HepG2 (cell line): ENCODE data around the gene MEF2D. TPM values are rescaled to one million over a fixed set of nuclear protein-coding genes. Genes with fewer than 3 reads are reported as not detected.

Source experiments
- ATAC-seq: fragments of 200-7000 bp; cut with Tn5 transposase; 3 replicates; pipeline ENCODE4 v1.9.1; 2020; ENCODE audit warnings: mild to moderate bottlenecking, moderate library complexity
- BruUV-seq: library from RNA; stranded (reverse); fragments of 400-500 nt; replicated peaks from 2 replicates; lab custom pipeline; 2021; lab: Mats Ljungman, UMichigan
- CTCF ChIA-PET: fragments of 300-600 bp; formaldehyde crosslinking; extraction: SDS; loops from one replicate; lab custom pipeline; 2021; ENCODE audit warnings: low total read pairs, inconsistent platforms, low intra/inter-chr PET ratio; lab: Yijun Ruan, JAX
- POLR2A ChIA-PET: fragments of 350-600 bp; sonication (Branson Sonifier 250); formaldehyde crosslinking; loops from one replicate; lab custom pipeline; 2020; ENCODE audit warnings: antibody characterized with exemption, inconsistent platforms; lab: Yijun Ruan, JAX
- DNase-seq: peaks from one replicate; pipeline ENCODE4 v3.0.0-alpha.2; 2015; ENCODE audit warnings: low spot score
- FAIRE-seq: peaks from 3 replicates; lab custom pipeline; 2011; peaks lifted over from hg19 to GRCh38; lab: Jason Lieb, UNC
- H2AFZ ChIP-seq: one replicate; pipeline ENCODE4 v1.6.1; 2011; ENCODE audit warnings: low read length, inconsistent platforms
- H3K27ac ChIP-seq: fragments of 300-600 bp; 3 replicates; pipeline ENCODE4 v1.8.0; 2011; ENCODE audit warnings: mixed run types, mild to moderate bottlenecking, mixed read lengths, low read length, inconsistent platforms; ENCODE audit not compliant: insufficient read depth; ENCODE audit errors: extremely low read length
- H3K27me3 ChIP-seq, 2 experiments: fragments of 200-600 bp in 1 of 2; 2 replicates in 1 of 2; 3 replicates in 1 of 2; pipeline versions ENCODE4 v1.6.0 to v1.8.0; 2011; ENCODE audit warnings: low read length in 2 of 2, mild to moderate bottlenecking in 2 of 2, moderate library complexity in 2 of 2, inconsistent platforms in 1 of 2; ENCODE audit not compliant: insufficient read depth in 2 of 2, control insufficient read depth in 1 of 2
- H3K36me3 ChIP-seq, 2 experiments: fragments of 200-600 bp in 1 of 2; replicated peaks in 1 of 2; 2 replicates in 1 of 2; 3 replicates in 1 of 2; pipeline versions ENCODE4 v1.5.1 to v1.8.0; 2011; ENCODE audit warnings: low read length in 2 of 2, inconsistent platforms in 1 of 2; ENCODE audit not compliant: insufficient read depth in 2 of 2, control insufficient read depth in 1 of 2
- H3K4me1 ChIP-seq: 2 replicates; pipeline ENCODE4 v1.5.1; 2012; ENCODE audit warnings: low read length, inconsistent platforms; ENCODE audit not compliant: insufficient read depth
- H3K4me2 ChIP-seq: 2 replicates; pipeline ENCODE4 v1.6.0; 2011; ENCODE audit warnings: low read depth, low read length, inconsistent platforms
- H3K4me3 ChIP-seq, 3 experiments: fragments of 200-600 bp in 1 of 3; sonication (generic), shearing (Covaris generic) in 1 of 3; replicated peaks in 1 of 3; 2 replicates each; pipeline ENCODE4 v1.5.1; 2011 to 2016; ENCODE audit warnings: low read length in 3 of 3, inconsistent platforms in 2 of 3, low read depth in 2 of 3, mild to moderate bottlenecking in 2 of 3, control low read depth in 1 of 3, mixed read lengths in 1 of 3; ENCODE audit not compliant: insufficient read depth in 1 of 3
- H3K79me2 ChIP-seq: one replicate; pipeline ENCODE4 v1.6.1; 2011; ENCODE audit warnings: low read length, inconsistent platforms; ENCODE audit not compliant: insufficient read depth
- H3K9ac ChIP-seq: 2 replicates; pipeline ENCODE4 v1.6.0; 2011; ENCODE audit warnings: mild to moderate bottlenecking, low read depth, low read length, inconsistent platforms; ENCODE audit not compliant: insufficient read depth
- H3K9me3 ChIP-seq: 2 replicates; pipeline ENCODE4 v1.5.1; 2012; ENCODE audit warnings: mild to moderate bottlenecking, low read length
- H4K20me1 ChIP-seq: 2 replicates; pipeline ENCODE4 v1.6.0; 2011; ENCODE audit warnings: inconsistent platforms, mild to moderate bottlenecking, low read length, moderate library complexity; ENCODE audit not compliant: insufficient read depth
- ATF7 ChIP-seq, 2 experiments: fragments of 450-650 bp in 1 of 2; sonication (generic) in 1 of 2; formaldehyde crosslinking in 1 of 2; IDR thresholded peaks; 2 replicates each; pipeline versions ENCODE4 v1.4.0 to v1.6.1; 2016 to 2020; ENCODE audit warnings: antibody characterized with exemption in 1 of 2, mild to moderate bottlenecking in 1 of 2, missing genetic modification reagents in 1 of 2
- BCL3 ChIP-seq: sonication (generic); formaldehyde crosslinking; IDR thresholded peaks from 2 replicates; pipeline ENCODE4 v1.5.1; 2020; ENCODE audit warnings: mild to moderate bottlenecking, missing genetic modification reagents, moderate library complexity
- DNMT1 ChIP-seq: sonication (generic); formaldehyde crosslinking; IDR thresholded peaks from 2 replicates; pipeline ENCODE4 v1.5.1; 2020; ENCODE audit warnings: mild to moderate bottlenecking, missing genetic modification reagents
- FOXO1 ChIP-seq: sonication (generic); formaldehyde crosslinking; IDR thresholded peaks from 2 replicates; pipeline ENCODE4 v1.4.0; 2020; ENCODE audit warnings: missing genetic modification reagents
- KLF13 ChIP-seq: sonication (generic); formaldehyde crosslinking; IDR thresholded peaks from 2 replicates; pipeline ENCODE4 v1.4.0; 2020; ENCODE audit warnings: mild to moderate bottlenecking, missing genetic modification reagents
- RBM22 ChIP-seq: fragments of 200-400 bp; formaldehyde crosslinking; optimal IDR thresholded peaks from 2 replicates; pipeline ENCODE3; 2017; ENCODE audit warnings: mild to moderate bottlenecking, low read length, moderate library complexity
- SP1 ChIP-seq, 2 experiments: fragments of 450-650 bp in 1 of 2; sonication (generic) in 1 of 2; formaldehyde crosslinking in 1 of 2; IDR thresholded peaks; 2 replicates each; pipeline versions ENCODE4 v1.4.0 to v1.6.1; 2016 to 2020; ENCODE audit warnings: missing genetic modification reagents in 1 of 2
- ZNF451 ChIP-seq: sonication (generic); formaldehyde crosslinking; IDR thresholded peaks from 2 replicates; pipeline ENCODE4 v1.5.0; 2020; ENCODE audit warnings: mild to moderate bottlenecking, missing genetic modification reagents
- WGBS: methylation state at CpG from one replicate; pipeline ENCODE4 v1.1.6; 2017; ENCODE audit warnings: low lambda C conversion rate; 5-methylcytosine and 5-hydroxymethylcytosine counted together
- in situ Hi-C: cut with HindIII; loops from 2 replicates; pipeline ENCODE4 v1.10.0; 2017; ENCODE audit warnings: low pct_unique_long_range_greater_than_20kb; ENCODE audit not compliant: extremely low pct_ligation_motif_present
- intact Hi-C: fragments of 100-400 bp; cut with micrococcal nuclease; formaldehyde crosslinking; loops from one replicate; pipeline ENCODE4 v1.10.0; 2022; ENCODE audit not compliant: unreplicated experiment
- polyA plus RNA-seq, 8 experiments: library from polyadenylated mRNA; depleted of rRNA in 3 of 8; stranded (reverse) in 7 of 8; unstranded in 1 of 8; fragments of >200 nt; fragmentation: Illumina TruSeq in 4 of 8; extraction: Trizol in 4 of 8; gene quantifications; 2 replicates each; pipeline versions ENCODE4 v1.2.1 to v1.2.3, GENCODE V29; 2011 to 2016; ENCODE audit warnings: low read depth in 4 of 8, missing spikeins in 1 of 8, mixed read lengths in 1 of 8; ENCODE audit not compliant: insufficient read depth in 1 of 8
- total RNA-seq, 5 experiments: library from RNA; depleted of rRNA; stranded (reverse); fragments of >200 nt; fragmentation: Illumina TruSeq; extraction: Trizol; gene quantifications; 2 replicates each; pipeline ENCODE4 v1.2.3, GENCODE V29; 2016; ENCODE audit warnings: low read depth in 1 of 5

Gene MEF2D
- total and polyA plus RNA-seq, 2 of the 13 experiments (the other 11 are each of a cell fraction or from before 2014, with no cell fraction given), result 1.6 to 3.9 TPM

DNA sequence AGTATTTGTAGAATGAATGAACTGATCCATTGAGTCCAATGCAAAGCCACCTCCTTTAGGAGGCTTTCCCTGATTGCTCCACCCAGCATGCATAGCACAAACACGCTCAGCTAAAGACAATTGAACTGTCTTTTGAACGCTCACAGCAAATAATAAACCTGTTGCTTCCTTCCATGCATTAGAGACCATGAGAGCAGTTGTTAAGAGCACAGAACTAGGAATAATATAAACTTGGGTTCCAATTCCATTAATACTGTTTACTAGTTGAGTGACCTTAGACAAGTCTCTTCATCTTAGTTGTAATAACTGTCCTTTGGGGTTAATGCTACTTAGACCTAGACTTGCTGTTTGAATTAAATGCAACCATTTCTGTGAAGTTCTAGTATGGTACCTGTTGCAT is 5.9 kb upstream of the MEF2D start:
- ATAC-seq (no peak), FAIRE-seq (no peak), DNase-seq (no peak)
- Histone ChIP-seq H4K20me1 (no peaks in the 10 kb centered on the region), H2AFZ (no peak overlapping the region), H3K9ac (no peak overlapping the region), H3K9me3 (no peaks in the 10 kb centered on the region), H3K79me2 (no peaks in the 10 kb centered on the region), H3K27me3 (peaks cover 5 to 53% of the 10 kb centered on the region in 2 experiments; a peak in 4 of 5 replicates), H3K4me3 (no peak overlapping the region), H3K36me3 (no peaks in the 10 kb centered on the region), H3K4me2 (no peak overlapping the region), H3K4me1 (peaks cover 47% of the 10 kb centered on the region), H3K27ac (no peak overlapping the region)
- BruUV-seq, result no TSS peak
- in situ Hi-C loops, result no loop called here
- POLR2A ChIA-PET, result no interaction called here
- intact Hi-C loops, result no loop called here
- WGBS, result 14% methylated on average over 2 of the region's 2 CpGs
- CTCF ChIA-PET, result no interaction called here
- no peak for TF ChIP-seq RBM22
- no peak for TF ChIP-seq DNMT1 (CRISPR knock-in tag)
- TF ChIP-seq SP1 (IDR thresholded peaks at IDR 0.05), result no peak
- no peak for TF ChIP-seq SP1 (CRISPR knock-in tag; IDR thresholded peaks at IDR 0.05)
- no peak for TF ChIP-seq ATF7 (IDR thresholded peaks at IDR 0.05)
- TF ChIP-seq ATF7 (CRISPR knock-in tag; IDR thresholded peaks at IDR 0.05), result no peak
- TF ChIP-seq ZNF451 (CRISPR knock-in tag), result no peak
- no peak for TF ChIP-seq FOXO1 (CRISPR knock-in tag)
- no peak for TF ChIP-seq BCL3 (CRISPR knock-in tag)
- TF ChIP-seq KLF13 (CRISPR knock-in tag), result no peak
